ENCODE measurements around the gene SMIM20.

SMIM20 gene

GRCh38 chr4:25958110-25958509 is 44.1 kb downstream of the SMIM20 start:
- Histone ChIP-seq H3K9me2 (replicated peaks; ENCODE audit: low read depth, low read length) (no peaks in the 10 kb centered on the region), H3K27me3 (ENCODE audit: insufficient read depth, low read length, poor library complexity, severe bottlenecking) (no peaks in the 10 kb centered on the region), H3K9ac (ENCODE audit: low read depth, low read length, poor library complexity, severe bottlenecking) (no peak overlapping the region), H3F3A (ENCODE audit: low read depth) (no peaks in the 10 kb centered on the region), H3K79me2 (ENCODE audit: insufficient read depth, low read length) (no peaks in the 10 kb centered on the region), H3K4me2 (ENCODE audit: low read depth, low read length, poor library complexity, severe bottlenecking) (no peak overlapping the region), H3K4me3 (ENCODE audit: low read length, poor library complexity, severe bottlenecking) (no peak overlapping the region), H2AFZ (ENCODE audit: low read length) (no peak overlapping the region), H3K4me1 (ENCODE audit: insufficient read depth, low read length, poor library complexity, severe bottlenecking) (no peaks in the 10 kb centered on the region), H3K36me3 (ENCODE audit: insufficient read depth, low read length) (no peaks in the 10 kb centered on the region), H4K20me1 (ENCODE audit: insufficient read depth, low read length, poor library complexity, severe bottlenecking) (no peaks in the 10 kb centered on the region), H3K9me3 (ENCODE audit: insufficient read depth, low read depth, low read length) (no peaks in the 10 kb centered on the region)
- TF ChIP-seq EZH2phosphoT487 (IDR thresholded peaks at IDR 0.05; ENCODE audit: borderline replicate concordance) (no peak), CTCF (conservative IDR thresholded peaks at IDR 0.05; ENCODE audit: low read length) (no peak)

- Histone ChIP-seq H2AFZ (ENCODE audit: low read length) (no peak overlapping the region), H3K4me2 (ENCODE audit: low read depth, low read length, poor library complexity, severe bottlenecking) (no peak overlapping the region), H3K9ac (ENCODE audit: low read depth, low read length, poor library complexity, severe bottlenecking) (no peak overlapping the region), H3K27me3 (ENCODE audit: insufficient read depth, low read length, poor library complexity, severe bottlenecking) (no peaks in the 10 kb centered on the region), H3F3A (ENCODE audit: low read depth) (no peaks in the 10 kb centered on the region), H3K4me1 (ENCODE audit: insufficient read depth, low read length, poor library complexity, severe bottlenecking) (no peaks in the 10 kb centered on the region), H3K36me3 (ENCODE audit: insufficient read depth, low read length) (no peaks in the 10 kb centered on the region), H3K9me3 (ENCODE audit: insufficient read depth, low read depth, low read length) (no peaks in the 10 kb centered on the region), H3K79me2 (ENCODE audit: insufficient read depth, low read length) (no peaks in the 10 kb centered on the region), H3K4me3 (ENCODE audit: low read length, poor library complexity, severe bottlenecking) (no peak overlapping the region), H4K20me1 (ENCODE audit: insufficient read depth, low read length, poor library complexity, severe bottlenecking) (no peaks in the 10 kb centered on the region), H3K9me2 (replicated peaks; ENCODE audit: low read depth, low read length) (no peaks in the 10 kb centered on the region)
- no peak for TF ChIP-seq EZH2phosphoT487 (IDR thresholded peaks at IDR 0.05; ENCODE audit: borderline replicate concordance)
Observed at GRCh38 chr4:25962393-25962792, 48.4 kb downstream of the SMIM20 start.

- TF ChIP-seq EZH2phosphoT487 (IDR thresholded peaks at IDR 0.05; ENCODE audit: borderline replicate concordance): no peak
- no peak for TF ChIP-seq CTCF (conservative IDR thresholded peaks at IDR 0.05; ENCODE audit: low read length)
- Histone ChIP-seq H3K4me3 (ENCODE audit: low read length, poor library complexity, severe bottlenecking) (no peak overlapping the region), H3K9me2 (replicated peaks; ENCODE audit: low read depth, low read length) (no peaks in the 10 kb centered on the region), H3K27me3 (ENCODE audit: insufficient read depth, low read length, poor library complexity, severe bottlenecking) (no peaks in the 10 kb centered on the region), H3K9me3 (ENCODE audit: insufficient read depth, low read depth, low read length) (no peaks in the 10 kb centered on the region), H3K9ac (ENCODE audit: low read depth, low read length, poor library complexity, severe bottlenecking) (no peak overlapping the region), H3K79me2 (ENCODE audit: insufficient read depth, low read length) (no peaks in the 10 kb centered on the region), H3K4me2 (ENCODE audit: low read depth, low read length, poor library complexity, severe bottlenecking) (no peak overlapping the region), H4K20me1 (ENCODE audit: insufficient read depth, low read length, poor library complexity, severe bottlenecking) (no peaks in the 10 kb centered on the region), H2AFZ (ENCODE audit: low read length) (no peak overlapping the region), H3F3A (ENCODE audit: low read depth) (no peaks in the 10 kb centered on the region), H3K36me3 (ENCODE audit: insufficient read depth, low read length) (no peaks in the 10 kb centered on the region), H3K4me1 (ENCODE audit: insufficient read depth, low read length, poor library complexity, severe bottlenecking) (no peaks in the 10 kb centered on the region)
Observed at GRCh38 chr4:25965629-25966028, 51.6 kb downstream of the SMIM20 start.

GRCh38 chr4:25966171-25966570 is 52.2 kb downstream of the SMIM20 start:
- H3K9me3 ChIP-seq (ENCODE audit: insufficient read depth, low read depth, low read length): no peaks in the 10 kb centered on the region
- H3K9ac ChIP-seq (ENCODE audit: low read depth, low read length, poor library complexity, severe bottlenecking): no peak overlapping the region
- H2AFZ ChIP-seq (ENCODE audit: low read length): no peak overlapping the region
- H3K4me3 ChIP-seq (ENCODE audit: low read length, poor library complexity, severe bottlenecking): no peak overlapping the region
- no peaks in the 10 kb centered on the region for H3K9me2 ChIP-seq (replicated peaks; ENCODE audit: low read depth, low read length)
- no peak overlapping the region for H3K4me2 ChIP-seq (ENCODE audit: low read depth, low read length, poor library complexity, severe bottlenecking)
- no peaks in the 10 kb centered on the region for H3K27me3 ChIP-seq (ENCODE audit: insufficient read depth, low read length, poor library complexity, severe bottlenecking)
- TF ChIP-seq CTCF (conservative IDR thresholded peaks at IDR 0.05; ENCODE audit: low read length) (no peak), EZH2phosphoT487 (IDR thresholded peaks at IDR 0.05; ENCODE audit: borderline replicate concordance) (no peak)
- H3F3A ChIP-seq (ENCODE audit: low read depth): no peaks in the 10 kb centered on the region
- no peaks in the 10 kb centered on the region for H3K36me3 ChIP-seq (ENCODE audit: insufficient read depth, low read length)
- no peaks in the 10 kb centered on the region for H4K20me1 ChIP-seq (ENCODE audit: insufficient read depth, low read length, poor library complexity, severe bottlenecking)
- no peaks in the 10 kb centered on the region for H3K79me2 ChIP-seq (ENCODE audit: insufficient read depth, low read length)
- no peaks in the 10 kb centered on the region for H3K4me1 ChIP-seq (ENCODE audit: insufficient read depth, low read length, poor library complexity, severe bottlenecking)
